ENCODE data around the gene FAM78A. TPM values are rescaled to one million over a fixed set of nuclear protein-coding genes. Genes with fewer than 3 reads are reported as not detected.

FAM78A gene, protein sequence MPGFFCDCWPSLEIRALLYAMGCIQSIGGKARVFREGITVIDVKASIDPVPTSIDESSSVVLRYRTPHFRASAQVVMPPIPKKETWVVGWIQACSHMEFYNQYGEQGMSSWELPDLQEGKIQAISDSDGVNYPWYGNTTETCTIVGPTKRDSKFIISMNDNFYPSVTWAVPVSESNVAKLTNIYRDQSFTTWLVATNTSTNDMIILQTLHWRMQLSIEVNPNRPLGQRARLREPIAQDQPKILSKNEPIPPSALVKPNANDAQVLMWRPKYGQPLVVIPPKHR
- 1 to 10 TPM; 6.3 to 7.6 TPM for total RNA-seq

GRCh38 chr9:131276094-131276888, at the start of gene FAM78A:
FAM78A (minus strand) TSS chr9:131276510; CDS start chr9:131276179, 331 bp downstream.

GRCh38 chr9:131289301-131290035, 13.2 kb upstream of the FAM78A start, which contains the start of gene PLPP7:
PLPP7 (plus strand) TSS chr9:131289723; CDS start chr9:131289998, 275 bp downstream.

Other genes with a start within 250 kb of the FAM78A start
- gene AIF1L, start 180.0 kb downstream of the FAM78A start, total RNA-seq, result 10 to 100 TPM; 39.6 to 62.6 TPM
- 10 to 100 TPM; 19.6 to 21.6 TPM for gene NUP214, start 150.9 kb downstream of the FAM78A start, total RNA-seq
- 10 to 100 TPM in 1 of 2 donors, 1 to 10 TPM in 1; 4.7 to 13.4 TPM for gene PLPP7, start 13.2 kb upstream of the FAM78A start, total RNA-seq
- 10 to 100 TPM; 59.9 to 60.9 TPM for gene PRRC2B, start 117.6 kb upstream of the FAM78A start, total RNA-seq
- 10 to 100 TPM; 22.0 to 22.4 TPM for gene POMT1, start 226.4 kb upstream of the FAM78A start, total RNA-seq